GM18861 (cell line): ENCODE results near the gene ATF6B.
A peak's percentile ranks its signal among the peaks of the same experiment; 100 is the strongest.

Experiments
- ATAC-seq: cut with Tn5 transposase; IDR thresholded peaks from one replicate; pipeline ENCODE4 v1.9.1; 2021; ENCODE audit not compliant: unreplicated experiment

Gene ATF6B

GRCh38 chr6:32127717-32128592 is at the start of gene ATF6B:
ATF6B (minus strand) TSS chr6:32128246; CDS start chr6:32128207, 39 bp downstream.
- ATAC-seq = peak; percentile 89

- ATAC-seq = no peak
These were observed 49.2 kb upstream of the ATF6B start for GRCh38 chr6:32177183-32177787.

- ATAC-seq = no peak
These were observed 48.6 kb upstream of the ATF6B start for GRCh38 chr6:32176476-32177182.

- ATAC-seq = no peak
These were observed 47.8 kb upstream of the ATF6B start, which contains the start of gene AGPAT1 for GRCh38 chr6:32175711-32176475. AGPAT1 (minus strand) TSS chr6:32176084; CDS start chr6:32171496, 4,588 bp downstream.

GRCh38 chr6:32175322-32175710 is 47.3 kb upstream of the ATF6B start:
- no peak for ATAC-seq

- no peak for ATAC-seq
These were observed 46.4 kb upstream of the ATF6B start for GRCh38 chr6:32174416-32174815.

- ATAC-seq = no peak
These were observed 45.1 kb upstream of the ATF6B start for GRCh38 chr6:32173051-32173727.

GRCh38 chr6:32171234-32171633 is 43.2 kb upstream of the ATF6B start:
- ATAC-seq = no peak

- no peak for ATAC-seq
These were observed 42.2 kb upstream of the ATF6B start for GRCh38 chr6:32170294-32170693.

GRCh38 chr6:32168807-32169591 is 41.0 kb upstream of the ATF6B start:
- ATAC-seq = no peak

- no peak for ATAC-seq
These were observed 40.3 kb upstream of the ATF6B start for GRCh38 chr6:32168350-32168749.

GRCh38 chr6:32167761-32168262 is 39.8 kb upstream of the ATF6B start:
- ATAC-seq = no peak

- no peak for ATAC-seq
These were observed 39.2 kb upstream of the ATF6B start for GRCh38 chr6:32167154-32167760.

GRCh38 chr6:32166411-32167061 is 38.5 kb upstream of the ATF6B start:
- ATAC-seq = no peak

GRCh38 chr6:32164295-32164694 is 36.2 kb upstream of the ATF6B start, which contains the start of gene EGFL8:
EGFL8 (plus strand) TSS chr6:32164595; CDS start chr6:32166166, 1,571 bp downstream.
- ATAC-seq = no peak

GRCh38 chr6:32163559-32164258 is 35.7 kb upstream of the ATF6B start:
- ATAC-seq = no peak

- no peak for ATAC-seq
These were observed 30.0 kb upstream of the ATF6B start for GRCh38 chr6:32158052-32158451.

GRCh38 chr6:32156891-32157290 is 28.8 kb upstream of the ATF6B start:
- no peak for ATAC-seq
